Suprapubic skin (tissue), 3 donors: ENCODE data around the gene DUOX1.

Experiments
- CTCF ChIP-seq, 2 donors: fragments of 200-600 bp in 1 of 2; fragments of 450-650 bp in 1 of 2; sonication (generic) in 1 of 2; IDR thresholded peaks; one replicate each; pipeline ENCODE4 v1.5.1; 2016 to 2019; ENCODE audit warnings: antibody characterized with exemption in 2 of 2, mild to moderate bottlenecking in 1 of 2, moderate library complexity in 1 of 2
- POLR2AphosphoS5 ChIP-seq, 3 donors: sonication (generic); formaldehyde crosslinking; IDR thresholded peaks; one replicate each; pipeline ENCODE4 v1.6.1; 2017; ENCODE audit warnings: antibody characterized with exemption in 3 of 3

DNA sequence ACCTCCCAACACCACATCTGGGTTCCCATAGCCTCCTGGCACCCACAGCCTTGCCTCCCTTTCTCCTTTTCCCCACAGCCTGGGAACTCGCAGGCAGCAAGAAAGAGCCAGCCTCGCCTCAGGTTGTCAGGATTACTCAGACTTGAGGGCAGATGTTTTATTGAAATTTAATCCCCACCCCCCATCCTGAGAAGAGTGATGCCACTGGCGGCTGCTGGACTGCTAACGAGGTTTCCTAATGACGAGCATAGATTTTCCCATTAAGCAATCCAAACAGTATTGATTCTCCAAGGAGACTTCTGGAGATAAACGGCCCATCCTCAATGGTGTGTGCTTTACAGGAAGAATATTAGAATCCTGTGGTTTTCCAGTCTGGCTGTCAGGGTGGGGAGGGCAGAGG, 44.3 kb downstream of the DUOX1 start:
- TF ChIP-seq CTCF (IDR thresholded peaks at IDR 0.05) (no peak), POLR2AphosphoS5 (IDR thresholded peaks at IDR 0.05) (no peak)
